ENCODE results near the gene KRTAP1-3.

DNA sequence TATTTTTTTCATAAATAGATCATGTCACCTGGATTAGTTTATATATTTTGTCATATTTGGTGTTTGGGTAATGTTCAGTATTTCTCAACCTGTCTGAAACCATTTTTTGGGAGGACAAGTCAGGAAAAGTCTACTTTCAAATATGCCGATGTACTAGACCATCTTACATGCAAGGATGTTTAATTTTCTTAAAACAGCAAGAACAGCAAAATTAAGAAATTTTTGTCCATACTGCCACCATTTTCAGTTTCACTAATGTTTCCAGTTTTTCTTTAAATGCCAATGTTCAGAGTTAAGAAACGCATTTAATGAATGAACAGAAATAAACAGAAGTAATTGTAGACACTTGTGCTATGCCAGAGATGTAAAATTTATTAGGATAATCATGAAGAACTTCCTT lies 41.6 kb downstream of the KRTAP1-3 start:
- TF ChIP-seq POLR2A (IDR thresholded peaks at IDR 0.05), result no peak
- TF ChIP-seq, protein P1, sequence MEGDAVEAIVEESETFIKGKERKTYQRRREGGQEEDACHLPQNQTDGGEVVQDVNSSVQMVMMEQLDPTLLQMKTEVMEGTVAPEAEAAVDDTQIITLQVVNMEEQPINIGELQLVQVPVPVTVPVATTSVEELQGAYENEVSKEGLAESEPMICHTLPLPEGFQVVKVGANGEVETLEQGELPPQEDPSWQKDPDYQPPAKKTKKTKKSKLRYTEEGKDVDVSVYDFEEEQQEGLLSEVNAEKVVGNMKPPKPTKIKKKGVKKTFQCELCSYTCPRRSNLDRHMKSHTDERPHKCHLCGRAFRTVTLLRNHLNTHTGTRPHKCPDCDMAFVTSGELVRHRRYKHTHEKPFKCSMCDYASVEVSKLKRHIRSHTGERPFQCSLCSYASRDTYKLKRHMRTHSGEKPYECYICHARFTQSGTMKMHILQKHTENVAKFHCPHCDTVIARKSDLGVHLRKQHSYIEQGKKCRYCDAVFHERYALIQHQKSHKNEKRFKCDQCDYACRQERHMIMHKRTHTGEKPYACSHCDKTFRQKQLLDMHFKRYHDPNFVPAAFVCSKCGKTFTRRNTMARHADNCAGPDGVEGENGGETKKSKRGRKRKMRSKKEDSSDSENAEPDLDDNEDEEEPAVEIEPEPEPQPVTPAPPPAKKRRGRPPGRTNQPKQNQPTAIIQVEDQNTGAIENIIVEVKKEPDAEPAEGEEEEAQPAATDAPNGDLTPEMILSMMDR (IDR thresholded peaks at IDR 0.05), result no peak
- no peak for TF ChIP-seq POLR2AphosphoS5 (IDR thresholded peaks at IDR 0.05)

All from breast epithelium (tissue), 3 donors.